ENCODE measurements around the gene GRID1.

- TF ChIP-seq FOXP2 (optimal IDR thresholded peaks at IDR 0.05; ENCODE audit: control extremely low read depth, extremely low read length, insufficient read depth) (no peak), POLR2AphosphoS5 (IDR thresholded peaks at IDR 0.05; ENCODE audit: borderline replicate concordance, low read depth, low read length) (no peak), EZH2 (IDR thresholded peaks at IDR 0.05) (no peak)
Observed at GRCh38 chr10:86179153-86179524, 187.5 kb downstream of the GRID1 start.
